Loucy (cell line): Measurements from ENCODE around the gene ADIPOR2.

Source experiments
- EZH2phosphoT487 ChIP-seq: fragments of 200-600 bp; IDR thresholded peaks from 2 replicates; pipeline ENCODE4 v1.6.1; 2018; ENCODE audit warnings: antibody characterized with exemption, mild to moderate bottlenecking, moderate library complexity, borderline replicate concordance
- TF ChIP-seq, protein P1 (sequence below): fragments of 200-600 bp; sonication (generic); conservative IDR thresholded peaks from 2 replicates; pipeline ENCODE4 v1.5.1; 2014; ENCODE audit warnings: mild to moderate bottlenecking, antibody characterized with exemption, low read length

DNA sequence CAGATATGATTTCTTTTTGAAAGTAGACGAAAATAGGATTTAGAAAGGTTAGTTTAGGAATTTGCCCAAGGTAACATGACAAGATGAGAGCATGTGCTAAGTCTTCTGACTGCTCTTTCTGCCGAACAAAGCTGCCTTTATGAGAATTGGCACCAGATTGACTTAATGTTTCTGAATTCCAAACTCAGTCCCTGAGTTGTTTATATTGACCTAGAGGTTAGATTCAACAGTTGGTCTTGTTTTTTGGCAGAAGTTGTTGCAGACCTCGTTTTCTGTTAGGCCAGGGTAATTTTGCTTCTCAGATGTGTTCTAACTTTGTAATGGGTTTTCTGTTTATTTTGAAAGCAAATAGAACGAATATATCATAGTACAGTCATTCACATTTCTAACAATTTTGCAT, 68.0 kb downstream of the ADIPOR2 start:
- TF ChIP-seq, protein P1, sequence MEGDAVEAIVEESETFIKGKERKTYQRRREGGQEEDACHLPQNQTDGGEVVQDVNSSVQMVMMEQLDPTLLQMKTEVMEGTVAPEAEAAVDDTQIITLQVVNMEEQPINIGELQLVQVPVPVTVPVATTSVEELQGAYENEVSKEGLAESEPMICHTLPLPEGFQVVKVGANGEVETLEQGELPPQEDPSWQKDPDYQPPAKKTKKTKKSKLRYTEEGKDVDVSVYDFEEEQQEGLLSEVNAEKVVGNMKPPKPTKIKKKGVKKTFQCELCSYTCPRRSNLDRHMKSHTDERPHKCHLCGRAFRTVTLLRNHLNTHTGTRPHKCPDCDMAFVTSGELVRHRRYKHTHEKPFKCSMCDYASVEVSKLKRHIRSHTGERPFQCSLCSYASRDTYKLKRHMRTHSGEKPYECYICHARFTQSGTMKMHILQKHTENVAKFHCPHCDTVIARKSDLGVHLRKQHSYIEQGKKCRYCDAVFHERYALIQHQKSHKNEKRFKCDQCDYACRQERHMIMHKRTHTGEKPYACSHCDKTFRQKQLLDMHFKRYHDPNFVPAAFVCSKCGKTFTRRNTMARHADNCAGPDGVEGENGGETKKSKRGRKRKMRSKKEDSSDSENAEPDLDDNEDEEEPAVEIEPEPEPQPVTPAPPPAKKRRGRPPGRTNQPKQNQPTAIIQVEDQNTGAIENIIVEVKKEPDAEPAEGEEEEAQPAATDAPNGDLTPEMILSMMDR, result no peak
- no peak for TF ChIP-seq EZH2phosphoT487
